ENCODE data around the gene RPL36. TPM values are rescaled to one million over a fixed set of nuclear protein-coding genes. Genes with fewer than 3 reads are reported as not detected.

The RPL36 gene
- total RNA-seq (2014; rRNA removed; shearing (Covaris generic); ENCODE audit: low replicate concordance) = 598 and 658 TPM in 2 replicates

- DNase-seq (ENCODE audit: low read depth) = peak; percentile 97
- in situ Hi-C loops (cut with HindIII; ENCODE audit: low pct_unique_long_range_greater_than_20kb, low sequenced_read_pairs) = no loop called here
Measured at GRCh38 chr19:5690125-5690954, at the start of gene RPL36. Gene RPL36 (plus strand): TSS chr19:5690295. CDS start chr19:5690508, 213 bp downstream.

DNA sequence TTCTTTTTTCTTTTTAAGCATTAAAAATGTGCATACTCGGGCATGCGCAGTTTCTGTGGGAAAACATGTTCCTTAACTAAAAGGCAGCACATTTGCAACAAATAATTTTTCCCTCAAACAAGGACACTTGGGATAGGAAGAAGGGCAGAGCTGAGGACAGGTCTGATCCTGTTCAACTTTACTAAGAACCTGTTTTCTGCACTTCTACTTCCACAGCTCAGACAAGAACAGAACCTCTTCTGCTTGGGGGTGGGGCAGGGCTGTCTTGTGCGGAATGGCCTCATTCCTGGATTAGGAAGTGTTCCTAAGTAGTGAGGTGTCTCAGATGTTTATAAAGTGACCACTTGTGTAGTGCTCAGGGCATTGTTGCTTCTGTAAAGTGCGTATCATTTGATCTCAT is 48.9 kb upstream of the RPL36 start:
- no peak for DNase-seq (ENCODE audit: low read depth)
- in situ Hi-C loops (cut with HindIII; ENCODE audit: low pct_unique_long_range_greater_than_20kb, low sequenced_read_pairs) = no loop called here

GRCh38 chr19:5642204-5642603 is 47.9 kb upstream of the RPL36 start:
- in situ Hi-C loops (cut with HindIII; ENCODE audit: low pct_unique_long_range_greater_than_20kb, low sequenced_read_pairs) = no loop called here
- DNase-seq (ENCODE audit: low read depth) = no peak

DNA sequence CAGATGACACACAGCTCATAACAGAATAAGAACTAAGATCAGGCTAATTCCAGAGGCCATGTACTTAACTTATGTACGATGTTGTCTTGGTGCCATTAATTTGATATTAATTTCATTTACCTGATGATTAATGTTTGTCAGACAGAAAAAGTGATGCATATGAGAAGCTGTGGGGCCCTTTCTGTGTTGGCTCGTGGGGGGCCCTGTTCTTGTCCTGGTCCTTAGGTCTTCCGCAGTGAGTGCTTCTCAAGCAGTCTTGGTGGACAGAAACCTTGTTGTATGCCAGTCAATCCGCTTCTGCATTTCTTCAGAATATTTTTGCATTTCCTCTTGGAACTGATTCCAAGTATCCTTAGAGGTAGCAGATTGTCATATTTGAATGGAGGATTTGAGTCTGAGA is 47.0 kb upstream of the RPL36 start:
- no peak for DNase-seq (ENCODE audit: low read depth)
- in situ Hi-C loops (cut with HindIII; ENCODE audit: low pct_unique_long_range_greater_than_20kb, low sequenced_read_pairs) = no loop called here

GRCh38 chr19:5644037-5644436 is 46.1 kb upstream of the RPL36 start:
- in situ Hi-C loops (cut with HindIII; ENCODE audit: low pct_unique_long_range_greater_than_20kb, low sequenced_read_pairs) = no loop called here
- DNase-seq (ENCODE audit: low read depth) = no peak

DNA sequence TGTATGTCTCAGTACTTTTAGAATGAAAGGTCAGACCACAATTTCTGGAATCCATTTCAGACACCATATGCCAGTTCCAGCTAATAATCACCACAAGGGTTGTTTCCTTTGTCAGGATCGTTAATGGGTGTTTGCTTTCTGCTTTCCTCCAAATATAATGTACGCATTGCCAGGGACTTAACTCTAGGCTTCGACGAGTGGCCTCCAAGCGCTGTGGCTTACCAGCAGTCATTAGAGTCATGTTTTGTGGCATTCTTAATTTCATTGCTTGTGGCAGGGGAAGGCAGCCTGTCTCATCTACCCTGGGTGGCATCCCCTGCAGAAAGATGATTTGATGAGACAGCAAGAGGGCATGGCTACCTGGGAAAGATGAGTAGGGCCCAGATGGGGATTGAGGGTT is 44.7 kb upstream of the RPL36 start:
- no peak for DNase-seq (ENCODE audit: low read depth)
- in situ Hi-C loops (cut with HindIII; ENCODE audit: low pct_unique_long_range_greater_than_20kb, low sequenced_read_pairs) = no loop called here

DNA sequence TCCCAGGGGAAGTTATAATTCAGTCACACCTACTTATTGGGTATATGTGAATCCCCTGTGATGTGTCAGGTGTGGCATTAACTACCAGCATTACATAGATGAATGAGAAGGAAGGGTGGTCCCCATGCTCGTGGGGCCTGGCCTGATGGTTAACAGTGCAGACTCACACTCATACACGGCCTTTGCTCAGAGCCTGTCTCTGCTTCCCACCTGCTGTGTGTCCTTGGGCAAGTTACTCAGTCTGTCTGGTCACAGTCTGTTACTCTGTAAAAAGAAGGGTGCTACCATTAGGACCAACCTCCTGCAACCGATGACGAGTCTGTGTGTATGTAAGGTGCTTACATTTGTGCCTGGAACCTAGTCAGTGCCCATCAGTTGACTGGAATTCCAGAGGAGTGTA is 43.4 kb upstream of the RPL36 start:
- DNase-seq (ENCODE audit: low read depth) = no peak
- in situ Hi-C loops (cut with HindIII; ENCODE audit: low pct_unique_long_range_greater_than_20kb, low sequenced_read_pairs) = no loop called here

GRCh38 chr19:5648464-5648863 is 41.6 kb upstream of the RPL36 start:
- in situ Hi-C loops (cut with HindIII; ENCODE audit: low pct_unique_long_range_greater_than_20kb, low sequenced_read_pairs) = no loop called here
- DNase-seq (ENCODE audit: low read depth) = no peak

DNA sequence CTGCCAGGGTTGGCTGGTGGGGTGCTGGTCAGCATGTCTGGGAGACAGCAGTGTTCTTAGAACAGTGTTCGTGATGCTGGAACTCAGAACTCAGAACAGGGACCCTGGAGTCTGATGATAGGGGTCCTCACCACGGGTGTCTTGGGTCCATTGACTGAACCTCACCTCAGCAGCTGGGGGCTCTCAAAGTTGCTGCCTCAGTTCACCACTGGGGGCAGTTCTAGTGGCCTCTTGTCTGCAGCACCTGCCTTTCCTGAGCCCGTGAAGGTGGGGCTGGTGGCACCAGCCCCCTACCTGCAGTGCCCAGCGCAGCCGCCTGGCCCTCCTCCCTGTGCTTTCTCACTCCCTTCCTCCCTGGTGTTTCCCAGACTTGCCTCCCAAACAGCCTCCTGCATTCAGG is 38.7 kb upstream of the RPL36 start:
- in situ Hi-C loops (cut with HindIII; ENCODE audit: low pct_unique_long_range_greater_than_20kb, low sequenced_read_pairs) = no loop called here
- no peak for DNase-seq (ENCODE audit: low read depth)

DNA sequence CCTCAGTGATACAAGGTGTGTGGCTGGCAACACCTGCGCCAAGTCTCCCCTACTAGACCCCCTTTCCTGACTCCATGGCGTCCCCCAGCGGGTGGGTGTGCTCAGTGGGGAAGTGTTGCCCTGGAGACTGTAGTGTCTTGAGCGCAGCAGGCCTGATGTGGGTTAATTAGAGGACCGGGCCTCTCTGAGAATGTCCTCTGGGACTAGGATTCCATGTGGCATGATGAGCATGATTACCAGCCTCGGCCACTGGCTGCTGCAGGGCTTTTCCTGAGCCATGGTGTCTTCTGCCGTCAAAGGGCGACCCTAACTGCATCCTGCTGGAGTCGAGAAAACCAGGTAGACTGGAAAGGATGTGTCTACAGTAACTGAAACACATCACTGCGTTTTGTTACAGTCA is 37.8 kb upstream of the RPL36 start:
- in situ Hi-C loops (cut with HindIII; ENCODE audit: low pct_unique_long_range_greater_than_20kb, low sequenced_read_pairs) = no loop called here
- DNase-seq (ENCODE audit: low read depth) = no peak

DNA sequence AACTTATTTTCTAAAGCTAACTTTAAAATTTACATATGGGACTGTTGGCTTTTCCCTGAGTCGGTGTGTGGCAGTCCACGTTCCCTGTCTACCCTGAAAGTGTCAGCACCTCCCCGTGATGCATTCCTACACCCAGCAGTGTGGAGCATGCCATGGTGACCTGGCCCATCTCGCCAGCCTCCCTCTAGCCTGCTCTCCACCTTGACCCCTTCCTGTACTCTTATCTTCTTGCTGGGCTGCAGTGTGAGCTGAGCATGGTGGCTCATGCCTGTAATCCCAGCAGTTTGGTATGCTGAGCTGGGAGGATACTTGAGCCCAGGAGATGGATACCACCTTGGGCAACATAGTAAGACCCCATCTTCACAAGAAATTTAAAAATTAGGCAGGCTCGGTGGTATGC is 35.2 kb upstream of the RPL36 start:
- in situ Hi-C loops (cut with HindIII; ENCODE audit: low pct_unique_long_range_greater_than_20kb, low sequenced_read_pairs) = no loop called here
- no peak for DNase-seq (ENCODE audit: low read depth)

DNA sequence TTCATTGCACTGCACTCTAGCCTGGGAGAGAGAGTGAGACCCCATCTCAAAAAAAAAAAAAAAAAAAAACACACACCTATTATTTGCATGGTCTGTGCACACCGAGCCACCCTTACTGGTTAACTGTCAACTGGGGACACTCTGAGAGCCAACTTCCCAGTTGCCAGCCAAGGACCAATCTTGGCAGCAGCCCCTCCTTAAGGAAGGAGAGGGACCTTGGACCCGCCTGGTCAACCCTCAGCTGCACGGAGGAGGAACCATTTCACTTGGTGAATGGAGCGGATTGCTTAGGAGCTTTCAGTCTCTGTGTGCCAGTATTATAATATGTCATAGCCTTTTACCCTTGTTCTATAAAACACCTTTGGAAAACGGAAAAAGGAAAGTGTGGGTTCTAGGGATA is 34.7 kb upstream of the RPL36 start:
- DNase-seq (ENCODE audit: low read depth) = no peak
- in situ Hi-C loops (cut with HindIII; ENCODE audit: low pct_unique_long_range_greater_than_20kb, low sequenced_read_pairs) = no loop called here

DNA sequence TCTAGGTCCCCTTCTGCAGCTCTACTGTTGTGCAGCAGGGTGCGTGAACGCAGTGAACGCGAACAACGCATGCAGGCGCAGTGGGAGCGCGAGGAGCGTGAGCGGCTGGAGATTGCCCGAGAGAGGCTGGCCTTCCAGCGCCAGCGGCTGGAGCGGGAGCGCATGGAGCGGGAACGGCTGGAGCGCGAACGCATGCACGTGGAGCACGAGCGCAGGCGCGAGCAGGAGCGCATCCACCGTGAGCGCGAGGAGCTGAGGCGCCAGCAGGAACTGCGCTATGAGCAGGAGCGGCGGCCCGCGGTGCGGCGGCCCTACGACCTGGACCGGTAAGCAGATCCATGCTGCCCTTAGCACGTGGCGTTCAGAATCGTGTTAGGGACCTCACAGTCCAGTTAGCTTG is 28.6 kb upstream of the RPL36 start:
- in situ Hi-C loops (cut with HindIII; ENCODE audit: low pct_unique_long_range_greater_than_20kb, low sequenced_read_pairs) = no loop called here
- no peak for DNase-seq (ENCODE audit: low read depth)

DNA sequence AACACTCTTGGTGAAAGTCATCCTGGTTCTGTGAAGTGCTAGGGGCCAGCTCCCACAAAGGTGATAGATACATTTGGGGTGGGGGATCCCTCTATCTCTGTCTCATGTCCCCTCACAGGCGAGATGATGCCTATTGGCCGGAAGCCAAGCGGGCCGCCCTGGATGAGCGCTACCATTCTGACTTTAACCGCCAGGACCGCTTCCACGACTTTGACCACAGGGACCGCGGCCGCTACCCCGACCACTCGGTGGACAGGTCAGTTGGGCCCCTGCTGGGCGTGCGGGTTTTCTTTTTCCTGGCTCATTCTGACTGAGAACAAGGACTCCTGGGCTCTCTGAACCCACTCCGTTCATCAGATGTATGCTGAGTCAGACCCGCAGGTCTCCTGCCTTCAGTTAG is 26.2 kb upstream of the RPL36 start:
- DNase-seq (ENCODE audit: low read depth) = no peak
- in situ Hi-C loops (cut with HindIII; ENCODE audit: low pct_unique_long_range_greater_than_20kb, low sequenced_read_pairs) = no loop called here

GRCh38 chr19:5664515-5664914 is 25.6 kb upstream of the RPL36 start:
- in situ Hi-C loops (cut with HindIII; ENCODE audit: low pct_unique_long_range_greater_than_20kb, low sequenced_read_pairs) = no loop called here
- no peak for DNase-seq (ENCODE audit: low read depth)

DNA sequence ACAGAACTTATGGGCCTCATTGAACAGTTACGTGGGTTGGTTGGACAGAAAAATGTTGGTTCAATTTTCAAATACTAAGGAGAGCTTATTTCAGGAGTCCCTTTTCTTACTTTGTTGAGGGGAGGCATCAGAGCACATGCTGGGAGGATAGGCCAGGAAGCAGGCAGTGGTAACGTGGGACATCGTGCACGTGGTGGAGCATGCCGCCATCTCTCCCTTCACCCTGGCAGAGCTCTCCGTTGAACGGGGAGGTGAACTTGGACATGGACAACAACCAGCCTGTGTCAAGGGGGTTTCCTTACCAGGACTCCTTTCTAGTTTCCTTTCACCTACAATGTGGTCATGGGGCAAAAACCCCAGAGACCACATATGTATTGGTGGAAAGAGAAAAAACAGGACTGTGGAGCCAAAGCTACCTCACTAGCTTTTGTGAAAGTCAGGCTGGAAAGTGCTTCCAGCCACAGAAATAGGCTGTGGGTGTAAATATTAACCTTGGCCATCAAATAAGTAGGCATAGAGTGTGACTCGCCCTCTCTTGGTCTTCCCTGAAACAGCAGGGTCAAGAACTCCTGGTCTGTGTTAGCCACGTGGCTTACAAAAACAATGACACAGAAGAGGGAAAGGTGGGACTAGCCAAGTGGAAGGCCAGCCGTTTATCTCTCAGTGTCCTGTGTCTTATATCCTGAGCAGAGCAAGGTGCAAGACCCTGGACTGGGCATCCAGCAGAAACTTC is 24.1 kb upstream of the RPL36 start:
- DNase-seq (ENCODE audit: low read depth) = peak; percentile 92
- in situ Hi-C loops (cut with HindIII; ENCODE audit: low pct_unique_long_range_greater_than_20kb, low sequenced_read_pairs) = no loop called here

DNA sequence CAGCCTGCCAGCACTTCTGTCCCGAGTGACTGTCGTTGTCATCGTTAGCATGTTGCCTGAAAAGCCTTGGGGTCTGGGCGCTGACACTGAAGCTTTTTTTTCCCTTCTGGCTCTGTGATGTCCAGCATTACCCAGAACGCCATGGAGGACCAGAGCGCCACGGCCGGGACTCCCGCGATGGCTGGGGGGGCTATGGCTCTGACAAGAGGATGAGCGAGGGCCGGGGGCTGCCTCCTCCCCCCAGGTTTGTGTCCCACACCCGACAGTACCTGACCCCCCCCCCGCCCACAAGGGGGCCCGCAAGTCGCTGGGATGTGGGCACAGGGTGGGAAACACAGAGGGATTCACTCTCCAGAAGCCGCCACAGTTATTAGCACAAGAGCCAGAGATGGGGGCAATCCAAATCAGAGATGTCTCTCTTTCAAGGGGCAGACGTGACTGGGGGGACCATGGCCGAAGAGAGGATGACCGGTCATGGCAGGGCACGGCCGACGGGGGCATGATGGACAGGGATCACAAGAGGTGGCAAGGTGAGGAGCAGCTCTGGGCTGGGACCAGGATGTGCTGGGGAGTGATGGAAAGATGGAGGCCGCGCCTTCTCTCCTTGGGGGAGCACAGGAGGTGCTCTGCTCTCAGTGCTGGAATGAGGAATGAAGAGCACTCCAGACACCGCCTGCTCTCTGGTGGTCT is 23.0 kb upstream of the RPL36 start:
- in situ Hi-C loops (cut with HindIII; ENCODE audit: low pct_unique_long_range_greater_than_20kb, low sequenced_read_pairs) = no loop called here
- DNase-seq (ENCODE audit: low read depth) = no peak

GRCh38 chr19:5667751-5668271 is 22.3 kb upstream of the RPL36 start:
- in situ Hi-C loops (cut with HindIII; ENCODE audit: low pct_unique_long_range_greater_than_20kb, low sequenced_read_pairs) = no loop called here
- DNase-seq (ENCODE audit: low read depth) = no peak

DNA sequence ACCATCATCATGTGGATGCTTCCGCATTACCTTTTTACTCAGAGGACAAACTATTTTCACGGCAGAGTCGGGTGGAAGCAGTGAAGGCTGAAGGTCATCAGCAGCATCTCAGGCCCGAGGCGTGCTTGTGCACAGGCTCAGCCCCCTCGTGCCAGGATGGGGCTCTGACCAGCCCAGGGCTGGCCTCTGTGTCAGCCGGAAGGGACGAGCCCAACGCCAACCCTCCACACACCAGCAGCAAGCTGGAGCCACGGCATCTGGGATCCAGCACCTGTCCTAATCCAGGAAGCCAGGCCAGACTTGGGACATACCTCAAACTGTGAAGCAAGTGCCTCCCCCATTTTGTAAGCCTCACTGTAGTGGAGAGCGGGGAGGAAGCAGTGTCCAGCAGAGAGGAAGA is 20.9 kb upstream of the RPL36 start:
- in situ Hi-C loops (cut with HindIII; ENCODE audit: low pct_unique_long_range_greater_than_20kb, low sequenced_read_pairs) = no loop called here
- DNase-seq (ENCODE audit: low read depth) = no peak

Measured in Caki2 (cell line).